ENCODE data around the gene MAP1LC3A. TPM values are rescaled to one million over a fixed set of nuclear protein-coding genes. Genes with fewer than 3 reads are reported as not detected.

MAP1LC3A gene
- total RNA-seq, 1 experiment from 2014 or later, result not detected

- Histone ChIP-seq H3K9ac (ENCODE audit: low read length) (peak within 1 kb of the TSS; percentile 74), H4K20me1 (ENCODE audit: insufficient read depth) (no peaks in the 10 kb centered on the region), H3K4me3 (replicated peaks in 1 of 2; ENCODE audit: low read depth in 1 of 2, low read length in 2 of 2) (peak within 1 kb of the TSS; percentile 72 to 87), H3K9me2 (ENCODE audit: insufficient read depth) (no peaks in the 10 kb centered on the region), H3K4me1 (ENCODE audit: control insufficient read depth in 1 of 2, insufficient read depth in 2 of 2, low read length in 2 of 2) (peaks cover 4 to 7% of the 10 kb centered on the region in 2 experiments; a peak in 3 of 4 replicates), H3K79me2 (ENCODE audit: insufficient read depth, low read length) (peaks cover 51% of the 10 kb centered on the region), H3K9me3 (ENCODE audit: control insufficient read depth in 1 of 2, insufficient read depth in 1 of 2, low read depth in 1 of 2, low read length in 2 of 2) (no peaks in the 10 kb centered on the region), H3K36me3 (ENCODE audit: control insufficient read depth in 1 of 2, insufficient read depth in 2 of 2, low read length in 2 of 2) (peaks cover under 1 to 2% of the 10 kb centered on the region in 2 experiments; a peak in 2 of 4 replicates), H3K27me3 (ENCODE audit: insufficient read depth, low read length) (no peaks in the 10 kb centered on the region), H2AFZ (ENCODE audit: low read depth, low read length, poor library complexity, severe bottlenecking) (peak within 1 kb of the TSS; percentile 55), H3K27ac (ENCODE audit: low read depth, low read length) (peak within 1 kb of the TSS; percentile 79), H3K4me2 (ENCODE audit: low read length) (peak within 1 kb of the TSS; percentile 76)
- DNase-seq (ENCODE audit: low read depth, low spot score) (peak; percentile 87), ATAC-seq (peak; percentile 96)
- ChIA-PET POLR2A (interaction anchor here (1.0 to 1.8 kb wide), 5 partner anchors 9 to 214 kb away, joined by 3 to 7 read pairs (median 4); partner anchors contain the start of gene AHCY), CTCF (interaction anchor here (0.8 to 2.2 kb wide), 7 partner anchors 9 to 253 kb away, joined by 3 to 21 read pairs (median 4); no protein-coding TSS in a partner anchor), RAD21 (ENCODE audit: low non-redundant PET in 1 of 2, low total read pairs in 2 of 2, uncharacterized antibody in 2 of 2, unreplicated experiment in 2 of 2) (interaction anchor here in 1 of 2 experiments (1.1 to 3.2 kb wide), 2 partner anchors 44 to 204 kb away, joined by 3 to 20 read pairs; no protein-coding TSS in a partner anchor)
- intact Hi-C loops (cut with micrococcal nuclease), result no loop called here
- BruUV-seq (replicated peaks), result TSS peak; percentile 51
- TF ChIP-seq TCF7L2 (IDR thresholded peaks at IDR 0.05; ENCODE audit: borderline replicate concordance, extremely low read depth, insufficient read depth, insufficient read length) (peak; percentile 51), MAX (IDR thresholded peaks at IDR 0.05) (peak; percentile 47), ZFX (IDR thresholded peaks at IDR 0.05) (peak; percentile 94), ELF1 (IDR thresholded peaks at IDR 0.05; ENCODE audit: borderline replicate concordance, low read depth) (peak; percentile 54; the same call in 1 of the 2 replicates), EZH2 (IDR thresholded peaks at IDR 0.05) (no peak), CBX3 (IDR thresholded peaks at IDR 0.05; ENCODE audit: low read depth) (no peak), EGR1 (IDR thresholded peaks at IDR 0.05; ENCODE audit: low read depth) (peak; percentile 92), REST (IDR thresholded peaks at IDR 0.05; ENCODE audit: low read depth) (no peak), FOSL1 (IDR thresholded peaks at IDR 0.05; ENCODE audit: low read depth) (no peak), ATF3 (IDR thresholded peaks at IDR 0.05) (no peak), JUND (IDR thresholded peaks at IDR 0.05) (no peak), YY1 (IDR thresholded peaks at IDR 0.05; ENCODE audit: extremely low read depth, insufficient replicate concordance, low read depth, low read length) (peak; percentile 37), CEBPB (IDR thresholded peaks at IDR 0.05; ENCODE audit: low read depth) (no peak), POLR2AphosphoS5 (IDR thresholded peaks at IDR 0.05; ENCODE audit: low read depth, low read length) (peak; percentile 87), EZH2phosphoT487 (IDR thresholded peaks at IDR 0.05; ENCODE audit: borderline replicate concordance) (no peak), POLR2A (IDR thresholded peaks at IDR 0.05; ENCODE audit: borderline replicate concordance, extremely low read depth, insufficient read depth, insufficient read length) (peak; percentile 70), SRF (IDR thresholded peaks at IDR 0.05; ENCODE audit: low read depth) (no peak), ZBTB33 (IDR thresholded peaks at IDR 0.05; ENCODE audit: extremely low read depth, insufficient replicate concordance, low read length) (no peak), ZNF274 (IDR thresholded peaks at IDR 0.05; ENCODE audit: low read depth, low read length) (no peak), RAD21 (IDR thresholded peaks at IDR 0.05; ENCODE audit: low read depth) (no peak)
These were observed 42.0 kb upstream of the MAP1LC3A start, which contains the start of gene DYNLRB1 for GRCh38 chr20:34516247-34517113. DYNLRB1 (plus strand) TSS chr20:34516422; CDS start chr20:34516459, 37 bp downstream.
